Neutrophil (primary cell): ENCODE measurements around the gene OSER1.

Experiments used
- H3K27ac ChIP-seq: fragments of 200-600 bp; sonication (generic); 2 replicates; pipeline ENCODE4 v1.5.1; 2016; ENCODE audit warnings: mild to moderate bottlenecking, moderate library complexity
- H3K27me3 ChIP-seq: fragments of 200-600 bp; sonication (generic); 2 replicates; pipeline ENCODE4 v1.6.0; 2016; ENCODE audit warnings: mild to moderate bottlenecking
- H3K36me3 ChIP-seq: fragments of 200-600 bp; sonication (generic); 2 replicates; pipeline ENCODE4 v1.5.1; 2017
- H3K4me1 ChIP-seq, 2 experiments: fragments of 200-600 bp in 1 of 2; sonication (generic) in 1 of 2; 1 replicate in 1 of 2; 2 replicates in 1 of 2; pipeline versions ENCODE4 v1.5.1 to v1.6.1; 2013 to 2016; ENCODE audit warnings: low read depth in 1 of 2, low read length in 1 of 2, mild to moderate bottlenecking in 1 of 2, moderate library complexity in 1 of 2; ENCODE audit not compliant: control insufficient read depth in 1 of 2, insufficient read depth in 1 of 2
- H3K4me3 ChIP-seq, 2 experiments: fragments of 200-600 bp in 1 of 2; sonication (generic) in 1 of 2; 1 replicate in 1 of 2; 2 replicates in 1 of 2; pipeline ENCODE4 v1.5.1; 2013 to 2016; ENCODE audit warnings: low read depth in 1 of 2, low read length in 1 of 2, mild to moderate bottlenecking in 1 of 2, moderate library complexity in 1 of 2
- H3K9me3 ChIP-seq: fragments of 200-600 bp; sonication (generic); 2 replicates; pipeline ENCODE4 v1.5.1; 2016
- TF ChIP-seq, protein P1 (sequence below): fragments of 200-600 bp; sonication (generic); IDR thresholded peaks from 2 replicates; pipeline ENCODE4 v1.5.1; 2016; ENCODE audit warnings: antibody characterized with exemption

Gene OSER1

DNA sequence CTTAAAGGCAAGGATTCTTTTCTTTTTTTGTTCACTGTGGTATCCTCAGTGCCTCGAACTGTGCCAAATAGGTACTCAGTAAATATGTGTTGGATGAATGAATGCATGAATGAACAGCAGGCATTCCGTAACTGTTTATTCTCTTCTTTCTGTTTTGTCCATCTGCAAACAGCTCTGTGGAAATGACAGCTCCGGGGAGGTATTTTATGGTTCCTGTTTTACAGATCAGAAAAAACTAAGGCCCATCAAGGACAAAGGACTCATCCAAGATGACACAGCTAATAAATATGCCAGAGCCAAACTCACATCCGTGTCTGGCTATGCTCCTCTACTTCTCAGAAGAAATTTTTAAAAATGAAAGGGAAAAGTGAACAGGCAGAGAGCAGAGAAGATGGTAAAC, 44.6 kb downstream of the OSER1 start:
- H3K4me1 ChIP-seq = no peaks in the 10 kb centered on the region
- H3K9me3 ChIP-seq = no peaks in the 10 kb centered on the region
- H3K36me3 ChIP-seq = no peaks in the 10 kb centered on the region
- peaks cover 68% of the 10 kb centered on the region for H3K27me3 ChIP-seq
- no peak overlapping the region for H3K4me3 ChIP-seq
- TF ChIP-seq, protein P1, sequence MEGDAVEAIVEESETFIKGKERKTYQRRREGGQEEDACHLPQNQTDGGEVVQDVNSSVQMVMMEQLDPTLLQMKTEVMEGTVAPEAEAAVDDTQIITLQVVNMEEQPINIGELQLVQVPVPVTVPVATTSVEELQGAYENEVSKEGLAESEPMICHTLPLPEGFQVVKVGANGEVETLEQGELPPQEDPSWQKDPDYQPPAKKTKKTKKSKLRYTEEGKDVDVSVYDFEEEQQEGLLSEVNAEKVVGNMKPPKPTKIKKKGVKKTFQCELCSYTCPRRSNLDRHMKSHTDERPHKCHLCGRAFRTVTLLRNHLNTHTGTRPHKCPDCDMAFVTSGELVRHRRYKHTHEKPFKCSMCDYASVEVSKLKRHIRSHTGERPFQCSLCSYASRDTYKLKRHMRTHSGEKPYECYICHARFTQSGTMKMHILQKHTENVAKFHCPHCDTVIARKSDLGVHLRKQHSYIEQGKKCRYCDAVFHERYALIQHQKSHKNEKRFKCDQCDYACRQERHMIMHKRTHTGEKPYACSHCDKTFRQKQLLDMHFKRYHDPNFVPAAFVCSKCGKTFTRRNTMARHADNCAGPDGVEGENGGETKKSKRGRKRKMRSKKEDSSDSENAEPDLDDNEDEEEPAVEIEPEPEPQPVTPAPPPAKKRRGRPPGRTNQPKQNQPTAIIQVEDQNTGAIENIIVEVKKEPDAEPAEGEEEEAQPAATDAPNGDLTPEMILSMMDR = no peak
- H3K27ac ChIP-seq = no peak overlapping the region

DNA sequence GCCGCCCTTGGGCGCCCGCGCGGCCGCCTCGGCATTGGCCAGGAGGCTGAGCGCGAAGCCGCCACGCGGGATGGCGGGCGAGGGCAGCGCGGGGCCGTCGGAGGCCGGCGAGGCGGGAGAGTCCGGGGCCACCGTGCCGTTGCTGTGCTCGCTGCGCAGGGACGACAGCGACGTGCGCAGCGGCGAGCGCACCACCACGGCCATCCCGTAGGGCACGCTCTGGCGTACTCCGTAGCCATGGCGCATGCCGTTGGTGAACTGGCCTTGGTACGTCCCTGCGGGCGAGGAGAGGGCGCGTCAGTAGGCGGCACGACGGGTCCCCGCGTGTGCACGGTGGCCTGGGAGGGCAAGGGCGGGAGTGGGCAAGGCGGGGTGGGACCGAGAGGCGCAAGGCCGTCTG, 50.4 kb downstream of the OSER1 start:
- Histone ChIP-seq H3K4me3 (no peak overlapping the region), H3K27me3 (peaks cover 73% of the 10 kb centered on the region), H3K27ac (no peak overlapping the region), H3K36me3 (no peaks in the 10 kb centered on the region), H3K4me1 (no peaks in the 10 kb centered on the region), H3K9me3 (no peaks in the 10 kb centered on the region)
- TF ChIP-seq, protein P1 = no peak

DNA sequence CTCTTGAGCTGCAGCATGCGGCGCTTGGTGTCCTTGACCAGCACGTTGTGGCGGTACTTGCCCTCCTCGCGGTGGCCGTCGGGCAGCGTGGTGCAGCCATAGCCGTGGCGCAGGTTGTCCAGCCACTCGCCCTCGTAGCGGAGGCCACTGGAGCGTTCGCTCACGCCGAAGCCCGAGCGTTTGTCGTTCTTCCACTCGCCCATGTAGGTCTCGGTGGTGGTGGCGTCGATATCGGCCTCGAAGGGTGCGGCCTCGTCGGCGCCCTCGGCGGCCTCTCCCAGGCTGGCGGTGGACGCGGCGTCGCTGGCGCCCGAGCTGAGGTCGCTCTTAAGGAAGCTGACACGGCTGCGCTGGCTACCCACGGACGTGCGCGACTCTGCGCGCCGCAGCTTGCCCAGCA, 50.9 kb downstream of the OSER1 start:
- H3K4me1 ChIP-seq = no peaks in the 10 kb centered on the region
- H3K4me3 ChIP-seq = no peak overlapping the region
- H3K9me3 ChIP-seq = no peaks in the 10 kb centered on the region
- no peak overlapping the region for H3K27ac ChIP-seq
- H3K27me3 ChIP-seq = peaks cover 73% of the 10 kb centered on the region
- no peaks in the 10 kb centered on the region for H3K36me3 ChIP-seq
- TF ChIP-seq, protein P1 = no peak

DNA sequence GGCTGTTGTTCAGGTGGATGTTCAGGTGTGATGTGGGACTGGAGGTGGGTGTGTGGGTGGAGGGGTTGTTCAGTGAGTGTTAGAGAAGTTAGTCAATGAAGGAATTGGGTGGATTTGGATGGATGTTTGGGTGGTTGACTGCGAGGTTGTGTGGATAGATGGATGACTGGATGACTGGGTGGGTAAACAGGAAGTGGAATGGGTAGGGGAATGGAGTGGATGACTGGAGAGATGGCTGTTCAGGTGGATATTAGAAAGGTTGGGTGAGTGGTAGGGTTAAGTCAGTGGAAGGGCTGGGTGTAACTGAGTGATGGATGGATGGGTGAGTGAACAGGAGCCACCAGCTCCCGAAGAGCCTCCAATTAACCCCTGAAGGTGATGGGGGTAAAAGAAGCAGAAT, 51.4 kb downstream of the OSER1 start:
- TF ChIP-seq, protein P1 = no peak
- no peaks in the 10 kb centered on the region for H3K4me1 ChIP-seq
- no peak overlapping the region for H3K4me3 ChIP-seq
- no peaks in the 10 kb centered on the region for H3K9me3 ChIP-seq
- H3K27me3 ChIP-seq = peaks cover 74% of the 10 kb centered on the region
- no peak overlapping the region for H3K27ac ChIP-seq
- H3K36me3 ChIP-seq = no peaks in the 10 kb centered on the region

DNA sequence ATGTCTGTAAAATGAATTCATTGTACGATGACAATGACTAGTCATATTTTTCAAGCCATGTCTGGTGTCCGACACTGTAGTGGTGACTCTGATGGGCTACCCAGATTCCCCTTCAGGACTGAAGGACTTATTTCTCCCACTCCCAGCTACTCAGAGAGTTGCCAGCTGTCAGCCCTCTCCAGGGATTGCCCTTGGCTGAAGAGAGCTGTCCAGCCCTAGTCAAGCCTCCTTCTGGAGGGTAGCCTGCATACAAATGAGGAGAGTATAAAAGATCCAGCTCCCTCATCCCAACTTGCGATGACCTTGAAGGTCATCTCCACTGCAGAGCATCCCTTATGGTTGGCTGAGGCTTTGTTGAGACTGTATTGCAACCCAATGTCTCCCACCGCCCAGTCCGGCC, 53.5 kb downstream of the OSER1 start:
- TF ChIP-seq, protein P1 = no peak
- peaks cover 85% of the 10 kb centered on the region for H3K27me3 ChIP-seq
- no peaks in the 10 kb centered on the region for H3K36me3 ChIP-seq
- H3K4me1 ChIP-seq = no peaks in the 10 kb centered on the region
- H3K27ac ChIP-seq = no peak overlapping the region
- no peak overlapping the region for H3K4me3 ChIP-seq
- no peaks in the 10 kb centered on the region for H3K9me3 ChIP-seq

DNA sequence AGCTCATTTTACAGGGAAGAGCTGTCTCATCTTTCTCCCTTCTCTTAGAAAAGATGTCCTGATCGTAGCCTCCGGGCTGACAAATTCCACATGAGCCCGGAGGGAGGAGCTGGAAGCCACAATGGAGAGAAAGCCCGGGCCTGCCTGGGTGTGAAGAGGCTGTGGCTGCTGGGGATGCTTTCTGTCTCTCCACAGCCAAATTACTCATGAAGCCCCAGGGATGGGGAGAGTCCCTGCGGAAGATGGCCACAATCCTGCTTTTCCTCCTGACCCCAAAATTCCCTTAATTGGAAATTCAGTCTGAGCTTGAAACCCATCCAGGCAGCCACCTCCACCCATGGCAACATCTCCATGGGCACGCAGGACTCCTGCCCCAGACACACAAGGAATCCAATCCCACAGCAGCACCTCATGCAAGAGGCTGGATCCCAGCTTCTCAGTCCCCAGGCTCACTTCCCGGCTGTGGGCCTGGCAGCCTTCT, 56.0 kb downstream of the OSER1 start:
- Histone ChIP-seq H3K4me1 (no peaks in the 10 kb centered on the region), H3K36me3 (no peaks in the 10 kb centered on the region), H3K4me3 (no peak overlapping the region), H3K27ac (no peak overlapping the region), H3K9me3 (no peaks in the 10 kb centered on the region), H3K27me3 (peaks cover 68% of the 10 kb centered on the region)
- TF ChIP-seq, protein P1 = no peak
